Kidney (tissue), 14 donors: ENCODE data around the gene APOBR. TPM values are rescaled to one million over a fixed set of nuclear protein-coding genes. Genes with fewer than 3 reads are reported as not detected.

ENCODE experiments used
- DNase-seq, 5 donors: peaks; one replicate each; pipeline ENCODE4 v3.0.0-alpha.2; 2013 to 2020
- FAIRE-seq: peaks from 2 replicates; lab custom pipeline; 2012; peaks lifted over from hg19 to GRCh38; lab: Jason Lieb, UNC
- H3K27ac ChIP-seq, 2 donors: one replicate each; pipeline ENCODE4 v1.7.0; 2013; ENCODE audit warnings: low read depth in 2 of 2, low read length in 2 of 2, inconsistent platforms in 1 of 2
- H3K27me3 ChIP-seq: one replicate; pipeline ENCODE4 v1.7.1; 2013; ENCODE audit warnings: low read length, inconsistent platforms; ENCODE audit not compliant: control insufficient read depth, insufficient read depth
- H3K36me3 ChIP-seq, 3 donors: one replicate each; pipeline versions ENCODE4 v1.7.0 to v1.7.1; 2013; ENCODE audit warnings: low read length in 3 of 3, control low read depth in 1 of 3, inconsistent platforms in 1 of 3; ENCODE audit not compliant: insufficient read depth in 3 of 3, control insufficient read depth in 2 of 3
- H3K4me1 ChIP-seq, 3 donors: one replicate each; pipeline versions ENCODE4 v1.7.0 to v1.7.1; 2013; ENCODE audit warnings: low read length in 3 of 3, inconsistent platforms in 1 of 3, low read depth in 1 of 3; ENCODE audit not compliant: control insufficient read depth in 2 of 3, insufficient read depth in 2 of 3
- H3K4me3 ChIP-seq, 3 donors: one replicate each; pipeline versions ENCODE4 v1.7.0 to v1.8.1; 2013; ENCODE audit warnings: low read length in 3 of 3, control low read depth in 1 of 3, inconsistent platforms in 1 of 3
- H3K9ac ChIP-seq, 3 donors: one replicate each; pipeline versions ENCODE4 v1.7.0 to v1.7.1; 2013; ENCODE audit warnings: low read length in 3 of 3, control low read depth in 1 of 3, inconsistent platforms in 1 of 3
- H3K9me3 ChIP-seq, 3 donors: one replicate each; pipeline versions ENCODE4 v1.7.0 to v1.7.1; 2013; ENCODE audit warnings: low read length in 3 of 3, control low read depth in 1 of 3, inconsistent platforms in 1 of 3; ENCODE audit not compliant: control insufficient read depth in 2 of 3, insufficient read depth in 1 of 3
- CTCF ChIP-seq: IDR thresholded peaks from 3 replicates; pipeline ENCODE4 v1.5.1; 2012; ENCODE audit warnings: mild to moderate bottlenecking, moderate library complexity, borderline replicate concordance; ENCODE audit not compliant: insufficient read depth; ENCODE audit errors: extremely low read depth
- intact Hi-C: fragments of 100-400 bp; cut with DNase I; formaldehyde crosslinking; loops from one replicate; pipeline ENCODE4 v1.11.1; 2022
- polyA plus RNA-seq: library from polyadenylated mRNA; stranded (reverse); fragments of 350-450 nt; fragmentation: Illumina TruSeq; extraction: RNeasy Lipid Tissue Mini Kit (QIAGEN cat#74804); gene quantifications from one replicate; pipeline ENCODE4 v1.2.3, GENCODE V29; 2014; ENCODE audit warnings: low read depth, low replicate concordance; ENCODE audit not compliant: insufficient read depth
- total RNA-seq: library from RNA; stranded (reverse); fragmentation: NEBNext Ultra II Directional; extraction: Animal tissue kit (Norgen Biotek cat#: 25700); gene quantifications from one replicate; pipeline ENCODE4 v1.2.1, GENCODE V29; 2021
- donor health status: control.
- donor health status: control.
- donor health status: control.
- donor health status: control.
- donor health status: control.
- donor health status: DM: yes; HTN: yes; CAD: no.
- donor health status: Normal renal cell carcinoma (clear cell type).

The APOBR gene
- total and polyA plus RNA-seq, 2 donors from 2014 or later: 0.45 to 3.2 TPM

- TF ChIP-seq CTCF: no peak
- Histone ChIP-seq H3K4me1 (peaks cover 0 to 7% (median 0%) of the 10 kb centered on the region in 3 donors), H3K4me3 (peak within 1 kb of the TSS in 2 of 3 donors; percentile 61 to 65), H3K27ac (peak within 1 kb of the TSS; percentile 89), H3K9ac (peak within 1 kb of the TSS in 2 of 3 donors; percentile 65 to 82), H3K36me3 (peaks cover 0 to 2% (median 0%) of the 10 kb centered on the region in 3 donors), H3K9me3 (no peaks in the 10 kb centered on the region), H3K27me3 (no peaks in the 10 kb centered on the region)
- FAIRE-seq: no peak
- peak in 4 of 5 donors; percentile 33 to 95 (median 70) for DNase-seq
- intact Hi-C loops: no loop called here
Measured at GRCh38 chr16:28538733-28539596, 44.5 kb downstream of the APOBR start, which contains the start of gene NUPR1. Gene NUPR1, minus strand, starts transcription at chr16:28538974. Its CDS starts 67 bp downstream, at chr16:28538907.

- no peak overlapping the region for H3K27ac ChIP-seq
- peaks cover 0 to 7% (median 0%) of the 10 kb centered on the region in 3 donors for H3K4me1 ChIP-seq
- no peak overlapping the region for H3K4me3 ChIP-seq
- no peaks in the 10 kb centered on the region for H3K27me3 ChIP-seq
- DNase-seq: no peak
- peaks cover 0 to 2% (median 0%) of the 10 kb centered on the region in 3 donors for H3K36me3 ChIP-seq
- TF ChIP-seq CTCF: no peak
- FAIRE-seq: no peak
- no peaks in the 10 kb centered on the region for H3K9me3 ChIP-seq
- intact Hi-C loops: loop anchor here (10.0 kb wide), 1 partner anchor 46 kb away; the partner anchor contains the start of genes APOBR and CLN3
- no peak overlapping the region for H3K9ac ChIP-seq
Measured at GRCh38 chr16:28540346-28540745, 45.9 kb downstream of the APOBR start.

- TF ChIP-seq CTCF: no peak
- FAIRE-seq (no peak), DNase-seq (no peak)
- Histone ChIP-seq H3K36me3 (no peaks in the 10 kb centered on the region), H3K9ac (no peak overlapping the region), H3K27ac (no peak overlapping the region), H3K27me3 (no peaks in the 10 kb centered on the region), H3K4me1 (peaks cover 0 to 5% (median 0%) of the 10 kb centered on the region in 3 donors), H3K9me3 (no peaks in the 10 kb centered on the region), H3K4me3 (no peak overlapping the region)
- intact Hi-C loops: loop anchor here (10.0 kb wide), 1 partner anchor 48 kb away; the partner anchor contains the start of genes APOBR and CLN3
Measured at GRCh38 chr16:28542646-28543045, 48.2 kb downstream of the APOBR start.
